Mesenchymal stem cell (in vitro differentiated cells and primary cell): ENCODE data around the gene HDAC6.

Experiments used
- DNase-seq: peaks from one replicate; pipeline ENCODE4 v3.0.0-alpha.2; 2013
- H2AFZ ChIP-seq: one replicate; pipeline ENCODE4 v1.6.1; 2013; ENCODE audit warnings: low read depth, mild to moderate bottlenecking, control low read depth, inconsistent platforms, low read length, moderate library complexity
- H2AK5ac ChIP-seq: 2 replicates; pipeline ENCODE4 v1.6.1; 2013; ENCODE audit warnings: low read length, moderate library complexity, mild to moderate bottlenecking, inconsistent platforms; ENCODE audit not compliant: severe bottlenecking
- H2BK120ac ChIP-seq: one replicate; pipeline ENCODE4 v1.6.1; 2013; ENCODE audit warnings: low read depth, mild to moderate bottlenecking, inconsistent platforms, low read length, moderate library complexity
- H2BK12ac ChIP-seq, 2 experiments: one replicate each; pipeline ENCODE4 v1.6.1; 2013; ENCODE audit warnings: inconsistent platforms in 2 of 2, low read length in 2 of 2, mild to moderate bottlenecking in 2 of 2, moderate library complexity in 2 of 2, control low read depth in 1 of 2
- H2BK15ac ChIP-seq: one replicate; pipeline ENCODE4 v1.6.1; 2013; ENCODE audit warnings: mild to moderate bottlenecking, low read depth, inconsistent platforms; ENCODE audit not compliant: poor library complexity, severe bottlenecking
- H2BK5ac ChIP-seq: 2 replicates; pipeline ENCODE4 v1.6.1; 2013; ENCODE audit warnings: low read depth, mild to moderate bottlenecking, low read length, control low read depth, inconsistent platforms; ENCODE audit not compliant: poor library complexity, severe bottlenecking
- H3K14ac ChIP-seq, 2 experiments: one replicate each; pipeline ENCODE4 v1.6.1; 2013; ENCODE audit warnings: inconsistent platforms in 2 of 2, low read length in 2 of 2, control low read depth in 1 of 2, mild to moderate bottlenecking in 1 of 2, moderate library complexity in 1 of 2
- H3K18ac ChIP-seq, 2 experiments: one replicate each; pipeline ENCODE4 v1.6.1; 2013; ENCODE audit warnings: inconsistent platforms in 2 of 2, low read length in 2 of 2, control low read depth in 1 of 2, low read depth in 1 of 2, mild to moderate bottlenecking in 1 of 2
- H3K23ac ChIP-seq, 2 experiments: one replicate each; pipeline ENCODE4 v1.6.1; 2013; ENCODE audit warnings: inconsistent platforms in 2 of 2, low read length in 2 of 2, mild to moderate bottlenecking in 2 of 2, moderate library complexity in 2 of 2, control low read depth in 1 of 2
- H3K27ac ChIP-seq: 2 replicates; pipeline ENCODE4 v1.5.1; 2013; ENCODE audit warnings: mild to moderate bottlenecking, moderate library complexity, low read length, control low read depth, inconsistent platforms; ENCODE audit not compliant: poor library complexity, severe bottlenecking
- H3K27me3 ChIP-seq, 2 experiments: 2 replicates each; pipeline versions ENCODE4 v1.6.1 to v1.7.0; 2013; ENCODE audit warnings: low read length in 2 of 2, mild to moderate bottlenecking in 2 of 2, moderate library complexity in 2 of 2, control low read depth in 1 of 2, inconsistent platforms in 1 of 2; ENCODE audit not compliant: control insufficient read depth in 1 of 2, insufficient read depth in 1 of 2
- H3K36me3 ChIP-seq, 2 experiments: 2 replicates each; pipeline versions ENCODE4 v1.6.1 to v1.7.0; 2013; ENCODE audit warnings: low read length in 2 of 2, control low read depth in 1 of 2, inconsistent platforms in 1 of 2, low read depth in 1 of 2, mild to moderate bottlenecking in 1 of 2; ENCODE audit not compliant: insufficient read depth in 2 of 2, control insufficient read depth in 1 of 2
- H3K4ac ChIP-seq, 2 experiments: one replicate each; pipeline ENCODE4 v1.6.1; 2013; ENCODE audit warnings: inconsistent platforms in 2 of 2, low read length in 2 of 2, mild to moderate bottlenecking in 2 of 2, moderate library complexity in 2 of 2, control low read depth in 1 of 2, low read depth in 1 of 2
- H3K4me1 ChIP-seq: 2 replicates; pipeline ENCODE4 v1.6.1; 2013; ENCODE audit warnings: low read depth, low read length, control low read depth; ENCODE audit not compliant: control insufficient read depth, insufficient read depth
- H3K4me2 ChIP-seq: 2 replicates; pipeline ENCODE4 v1.6.1; 2013; ENCODE audit warnings: low read length, mild to moderate bottlenecking, inconsistent platforms; ENCODE audit not compliant: poor library complexity, severe bottlenecking
- H3K4me3 ChIP-seq, 2 experiments: 2 replicates each; pipeline versions ENCODE4 v1.5.1 to v1.7.0; 2013; ENCODE audit warnings: low read length in 2 of 2, mild to moderate bottlenecking in 2 of 2, control low read depth in 1 of 2, low read depth in 1 of 2; ENCODE audit not compliant: insufficient read depth in 1 of 2
- H3K79me1 ChIP-seq: replicated peaks from 2 replicates; pipeline ENCODE4 v1.6.1; 2013; ENCODE audit warnings: mild to moderate bottlenecking, control low read depth, low read length, inconsistent platforms; ENCODE audit not compliant: poor library complexity, severe bottlenecking
- H3K9ac ChIP-seq: 2 replicates; pipeline ENCODE4 v1.7.0; 2013; ENCODE audit warnings: mild to moderate bottlenecking, low read length, moderate library complexity
- H3K9me3 ChIP-seq: 2 replicates; pipeline ENCODE4 v1.7.0; 2013; ENCODE audit warnings: mild to moderate bottlenecking, low read length; ENCODE audit not compliant: control insufficient read depth
- H4K8ac ChIP-seq: one replicate; pipeline ENCODE4 v1.6.1; 2013; ENCODE audit warnings: inconsistent platforms, mild to moderate bottlenecking, low read length, moderate library complexity
- H4K91ac ChIP-seq: one replicate; pipeline ENCODE4 v1.6.1; 2013; ENCODE audit warnings: mild to moderate bottlenecking, low read length, inconsistent platforms
- WGBS: methylation state at CpG from one replicate; pipeline ENCODE4 v1.1.7; 2013; ENCODE audit warnings: mixed read lengths; 5-methylcytosine and 5-hydroxymethylcytosine counted together

Gene HDAC6

DNA sequence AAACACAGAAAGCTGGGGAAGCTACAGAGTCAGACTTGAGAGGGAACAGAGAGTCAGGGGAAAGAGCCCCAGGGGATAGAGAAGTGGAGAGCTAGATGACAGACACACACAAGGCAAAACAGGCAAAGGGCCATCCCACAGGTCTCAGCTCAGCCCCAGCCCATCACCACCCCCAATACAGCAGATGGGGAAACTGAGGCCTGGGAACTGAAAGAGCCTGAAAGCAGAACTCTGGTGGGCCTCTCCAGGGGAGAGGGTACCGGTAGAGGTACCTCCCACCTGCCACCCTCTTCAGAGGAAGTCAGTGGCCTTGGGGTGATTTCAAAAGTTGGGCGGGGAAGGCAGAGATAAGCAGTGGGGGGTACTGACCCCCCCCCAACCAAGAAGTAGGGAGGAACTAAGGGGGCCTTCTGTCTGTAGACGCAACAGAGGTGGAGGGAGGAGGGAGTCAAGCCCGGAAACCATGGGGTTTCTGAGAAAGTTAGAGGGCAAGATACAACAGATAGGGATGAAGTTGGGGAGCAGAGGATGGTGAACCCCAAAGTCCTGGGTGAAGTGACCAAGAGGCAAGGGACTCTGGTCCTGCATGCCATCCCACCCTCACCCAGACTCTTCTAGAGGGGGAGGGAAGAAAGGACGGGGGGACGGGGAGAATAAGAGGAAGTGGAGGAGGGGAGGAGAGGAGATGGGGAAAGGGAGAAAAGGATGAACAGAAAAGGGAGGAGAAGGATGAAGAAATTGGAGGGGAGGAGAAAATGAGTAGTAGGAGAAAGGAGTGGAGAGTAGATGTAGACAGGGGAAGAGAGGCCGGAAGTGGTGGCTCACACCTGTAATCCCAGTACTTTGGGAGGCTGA lies 12.3 kb upstream of the HDAC6 start:
- Histone ChIP-seq H3K23ac (no peak overlapping the region), H2BK5ac (no peak overlapping the region), H3K4me3 (no peak overlapping the region), H3K4me1 (peaks cover 1% of the 10 kb centered on the region), H3K27me3 (peaks cover 8 to 75% of the 10 kb centered on the region in 2 experiments), H3K9ac (no peak overlapping the region), H2AK5ac (no peak overlapping the region), H3K27ac (no peak overlapping the region), H3K18ac (no peak overlapping the region), H3K4me2 (no peak overlapping the region), H4K91ac (no peak overlapping the region), H2BK120ac (no peak overlapping the region), H4K8ac (no peak overlapping the region), H3K36me3 (no peaks in the 10 kb centered on the region), H3K4ac (no peak overlapping the region), H3K79me1 (no peaks in the 10 kb centered on the region), H2BK12ac (no peak overlapping the region), H3K9me3 (no peaks in the 10 kb centered on the region), H2AFZ (no peak overlapping the region), H3K14ac (no peak overlapping the region), H2BK15ac (no peak overlapping the region)
- 74% methylated on average over 5 of the region's 7 CpGs for WGBS
- DNase-seq: no peak

DNA sequence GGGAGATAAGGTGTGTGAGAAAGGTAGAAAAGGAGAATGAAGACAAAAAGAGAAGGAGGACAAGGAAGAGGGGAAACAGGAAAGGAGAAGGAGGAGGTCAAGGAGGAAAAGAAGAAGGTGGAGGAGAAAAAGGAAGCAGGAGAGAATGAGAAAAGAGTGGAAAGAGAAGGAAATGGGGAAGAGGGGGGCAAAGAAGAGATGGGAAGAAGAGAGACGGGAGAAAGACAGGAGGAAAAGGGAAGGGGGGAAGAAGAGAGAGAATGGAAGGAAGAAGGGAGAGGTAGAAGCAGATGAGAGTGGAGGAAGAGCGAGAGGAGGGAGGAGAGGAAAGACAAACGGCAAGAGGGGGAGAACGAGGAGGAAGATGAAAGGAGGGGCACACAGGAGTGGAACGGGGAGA lies 11.4 kb upstream of the HDAC6 start:
- Histone ChIP-seq H3K4me1 (peaks cover 7% of the 10 kb centered on the region), H3K9ac (no peak overlapping the region), H2AFZ (no peak overlapping the region), H4K8ac (no peak overlapping the region), H3K79me1 (no peaks in the 10 kb centered on the region), H2BK5ac (no peak overlapping the region), H3K18ac (no peak overlapping the region), H3K4me3 (no peak overlapping the region), H3K4ac (no peak overlapping the region), H3K27ac (no peak overlapping the region), H3K4me2 (no peak overlapping the region), H3K23ac (no peak overlapping the region), H2BK120ac (no peak overlapping the region), H3K14ac (no peak overlapping the region), H3K27me3 (peaks cover 8 to 75% of the 10 kb centered on the region in 2 experiments), H2AK5ac (no peak overlapping the region), H2BK15ac (no peak overlapping the region), H3K9me3 (no peaks in the 10 kb centered on the region), H3K36me3 (no peaks in the 10 kb centered on the region), H4K91ac (no peak overlapping the region), H2BK12ac (no peak overlapping the region)
- 56% methylated on average over 5 of the region's 5 CpGs for WGBS
- DNase-seq: no peak

DNA sequence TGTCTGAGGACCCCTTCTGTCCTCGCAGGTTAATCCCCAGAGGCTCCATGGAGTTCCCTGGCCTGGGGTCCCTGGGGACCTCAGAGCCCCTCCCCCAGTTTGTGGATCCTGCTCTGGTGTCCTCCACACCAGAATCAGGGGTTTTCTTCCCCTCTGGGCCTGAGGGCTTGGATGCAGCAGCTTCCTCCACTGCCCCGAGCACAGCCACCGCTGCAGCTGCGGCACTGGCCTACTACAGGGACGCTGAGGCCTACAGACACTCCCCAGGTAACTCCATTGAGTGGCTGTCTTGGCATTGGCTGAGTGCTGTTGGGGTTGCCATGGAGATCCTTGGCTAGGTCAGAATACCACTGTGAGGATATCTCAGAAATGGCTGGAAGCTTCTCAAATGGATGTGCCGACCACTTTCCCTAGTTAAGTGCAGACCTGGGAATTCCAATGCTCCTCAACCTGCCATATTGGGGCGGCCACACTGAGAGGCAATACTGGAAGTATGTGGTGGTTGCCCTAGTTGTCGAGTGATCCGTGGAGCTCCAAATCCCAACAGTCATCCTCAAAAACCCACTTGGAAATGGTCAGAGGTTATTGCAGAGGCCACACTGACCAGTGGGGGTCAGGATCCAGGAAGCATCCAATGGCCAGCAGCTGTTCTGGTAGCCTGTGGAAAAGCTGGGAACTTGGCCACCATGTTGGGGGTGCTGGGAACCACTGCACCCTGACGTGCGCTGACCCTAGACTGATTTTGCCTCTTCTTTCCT lies 10.6 kb upstream of the HDAC6 start:
- no peaks in the 10 kb centered on the region for H3K36me3 ChIP-seq
- H3K23ac ChIP-seq: no peak overlapping the region
- H2AK5ac ChIP-seq: no peak overlapping the region
- no peak overlapping the region for H3K9ac ChIP-seq
- H3K4me2 ChIP-seq: no peak overlapping the region
- no peak overlapping the region for H2BK15ac ChIP-seq
- H3K9me3 ChIP-seq: no peaks in the 10 kb centered on the region
- H2AFZ ChIP-seq: no peak overlapping the region
- H3K79me1 ChIP-seq: no peaks in the 10 kb centered on the region
- H3K27ac ChIP-seq: no peak overlapping the region
- H4K8ac ChIP-seq: no peak overlapping the region
- peaks cover 10% of the 10 kb centered on the region for H3K4me1 ChIP-seq
- no peak overlapping the region for H4K91ac ChIP-seq
- no peak for DNase-seq
- H2BK12ac ChIP-seq: no peak overlapping the region
- H3K4me3 ChIP-seq: no peak overlapping the region
- H3K4ac ChIP-seq: no peak overlapping the region
- H3K14ac ChIP-seq: no peak overlapping the region
- peaks cover 8 to 76% of the 10 kb centered on the region in 2 experiments for H3K27me3 ChIP-seq
- 93% methylated on average over 11 of the region's 11 CpGs for whole genome bisulfite sequencing
- H2BK5ac ChIP-seq: no peak overlapping the region
- H2BK120ac ChIP-seq: no peak overlapping the region
- no peak overlapping the region for H3K18ac ChIP-seq

DNA sequence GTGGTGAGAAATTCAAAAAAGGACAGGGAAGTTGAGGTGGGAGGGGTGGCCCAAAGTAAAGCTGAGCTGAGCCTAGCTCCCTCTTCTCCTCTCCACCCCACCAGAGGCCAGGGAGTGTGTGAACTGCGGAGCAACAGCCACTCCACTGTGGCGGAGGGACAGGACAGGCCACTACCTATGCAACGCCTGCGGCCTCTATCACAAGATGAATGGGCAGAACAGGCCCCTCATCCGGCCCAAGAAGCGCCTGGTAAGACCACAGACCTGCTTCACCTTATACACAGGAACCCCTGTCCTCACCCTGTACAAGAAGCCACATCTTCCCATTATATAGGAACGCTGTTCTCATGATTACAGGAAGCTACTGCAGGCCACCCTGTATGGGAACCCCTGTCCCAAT lies 9.6 kb upstream of the HDAC6 start:
- DNase-seq: no peak
- Histone ChIP-seq H3K9ac (no peak overlapping the region), H4K91ac (no peak overlapping the region), H3K14ac (no peak overlapping the region), H3K4me1 (peaks cover 10% of the 10 kb centered on the region), H3K4ac (no peak overlapping the region), H3K4me3 (no peak overlapping the region), H2BK15ac (no peak overlapping the region), H2BK5ac (no peak overlapping the region), H3K36me3 (no peaks in the 10 kb centered on the region), H3K9me3 (no peaks in the 10 kb centered on the region), H2BK12ac (no peak overlapping the region), H3K27ac (no peak overlapping the region), H3K4me2 (no peak overlapping the region), H3K18ac (no peak overlapping the region), H4K8ac (no peak overlapping the region), H3K79me1 (no peaks in the 10 kb centered on the region), H2BK120ac (no peak overlapping the region), H3K27me3 (peaks cover 8 to 75% of the 10 kb centered on the region in 2 experiments), H2AFZ (no peak overlapping the region), H2AK5ac (no peak overlapping the region), H3K23ac (no peak overlapping the region)
- WGBS: 94% methylated on average over 7 of the region's 7 CpGs
